GM19467 (cell line): Measurements from ENCODE around the gene VSIG2.
A peak's percentile ranks its signal among the peaks of the same experiment; 100 is the strongest.
"Not testable (repeated sequence)": the region's sequence is repeated elsewhere in the genome, so short reads cannot be mapped to it uniquely, and the experiment has no call there.

Source experiments
- ATAC-seq: cut with Tn5 transposase; IDR thresholded peaks from one replicate; pipeline ENCODE4 v1.9.1; 2021; ENCODE audit warnings: mild to moderate bottlenecking, moderate library complexity; ENCODE audit not compliant: unreplicated experiment

The VSIG2 gene

GRCh38 chr11:124751741-124752470 lies at the start of gene VSIG2:
VSIG2 (minus strand) TSS chr11:124752255; CDS start chr11:124752137, 118 bp downstream.
- ATAC-seq, result no peak

- ATAC-seq, result no peak
Observed at GRCh38 chr11:124801014-124801413, 49.0 kb upstream of the VSIG2 start.

DNA sequence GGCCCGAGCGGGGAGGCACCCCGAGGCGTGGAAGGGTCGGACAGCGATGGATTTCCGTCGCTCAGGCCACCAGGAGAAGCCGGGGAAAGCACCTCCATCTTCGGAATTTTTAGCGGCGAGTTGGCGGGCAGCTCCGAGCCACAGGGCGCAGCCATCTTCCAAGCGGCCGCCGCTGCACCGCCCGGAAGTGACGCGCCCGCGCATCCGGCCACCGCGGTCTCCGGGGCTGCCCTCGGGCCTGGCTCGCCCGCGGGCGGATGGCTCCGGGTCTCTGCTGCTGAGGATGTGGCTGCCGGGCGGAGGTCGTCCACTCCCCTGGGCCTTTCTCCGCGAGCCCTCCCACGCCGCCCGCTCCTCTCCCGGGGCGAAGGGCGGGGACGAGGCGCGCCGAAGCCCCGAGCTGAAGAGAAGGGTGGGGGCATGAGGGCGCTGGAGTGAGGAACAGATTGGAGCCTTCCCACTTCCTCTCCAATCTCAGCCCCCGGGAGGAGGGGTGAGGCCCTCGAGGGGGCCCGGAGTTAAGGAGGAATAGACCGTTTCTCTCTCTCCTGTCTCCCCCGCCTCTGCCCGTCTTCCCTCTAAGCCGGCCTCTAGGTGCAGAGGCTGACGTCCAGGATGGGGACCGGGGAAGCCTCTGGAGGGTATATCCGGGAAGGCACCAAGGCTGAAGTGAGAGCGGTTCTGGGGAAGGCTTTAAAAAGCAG lies 48.3 kb upstream of the VSIG2 start, which contains the start of gene MSANTD2:
MSANTD2 (minus strand) TSS at position 181 of the 704 bp plus-strand sequence; CDS start at position 155, 26 bp downstream.
- peak; percentile 84 for ATAC-seq

- peak; percentile 35 for ATAC-seq
Observed at GRCh38 chr11:124799348-124800225, 47.5 kb upstream of the VSIG2 start.

GRCh38 chr11:124798991-124799347 lies 46.9 kb upstream of the VSIG2 start:
- ATAC-seq, result peak; percentile 18

DNA sequence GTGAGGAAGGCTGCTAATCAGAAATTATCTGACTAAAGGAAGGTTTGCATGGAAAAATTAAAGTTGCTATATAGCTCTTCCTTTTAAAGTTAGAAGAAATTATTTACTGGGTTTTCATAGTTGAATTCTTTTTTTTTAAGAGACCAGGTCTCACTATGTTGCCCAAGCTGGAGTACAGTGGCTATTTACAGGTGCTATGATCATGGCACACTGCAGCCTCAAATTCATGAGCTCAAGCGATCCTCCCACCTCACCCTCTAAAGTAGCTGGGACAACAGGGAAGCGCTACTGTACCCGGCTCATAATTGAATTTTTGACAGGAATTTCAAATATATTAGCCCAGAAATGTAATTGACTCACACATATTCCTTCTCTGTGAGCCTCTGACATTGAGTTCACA lies 44.3 kb upstream of the VSIG2 start:
- ATAC-seq, result no peak

GRCh38 chr11:124793466-124794278 lies 41.6 kb upstream of the VSIG2 start:
- no peak for ATAC-seq

DNA sequence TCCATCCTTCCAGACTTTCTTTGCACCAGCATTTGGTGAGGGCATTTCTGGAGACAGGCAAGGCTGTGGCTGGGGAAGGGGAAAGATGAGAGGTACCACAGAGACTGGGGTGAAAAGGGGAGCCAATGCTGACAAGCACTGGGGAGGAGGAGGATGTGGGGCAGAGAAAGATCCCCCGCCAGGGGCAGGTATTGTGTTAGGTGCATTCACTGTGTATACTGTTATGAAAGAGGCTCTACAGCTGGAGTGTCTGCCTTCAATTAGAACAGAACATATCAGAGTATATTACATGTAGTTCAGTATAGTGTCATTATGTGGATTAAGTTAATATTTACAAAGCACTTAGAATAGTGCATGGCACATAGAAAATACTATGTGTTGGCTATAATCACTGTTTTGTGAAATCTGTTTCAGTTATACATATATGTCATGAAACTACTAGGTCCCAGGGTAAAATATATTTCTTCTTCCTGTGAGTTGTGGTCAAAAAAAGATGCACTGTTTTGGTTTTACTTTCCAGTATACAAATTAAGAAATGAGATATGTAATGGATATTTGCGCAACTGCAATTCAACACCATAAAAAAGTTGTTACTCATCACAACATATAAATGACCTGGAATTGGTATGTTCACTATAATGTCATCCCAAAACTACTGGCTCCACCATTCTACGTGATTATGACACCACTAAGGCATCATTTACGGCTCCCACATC lies 39.7 kb upstream of the VSIG2 start:
- ATAC-seq, result peak; percentile 58

- no peak for ATAC-seq
Observed at GRCh38 chr11:124788521-124788920, 36.5 kb upstream of the VSIG2 start.

DNA sequence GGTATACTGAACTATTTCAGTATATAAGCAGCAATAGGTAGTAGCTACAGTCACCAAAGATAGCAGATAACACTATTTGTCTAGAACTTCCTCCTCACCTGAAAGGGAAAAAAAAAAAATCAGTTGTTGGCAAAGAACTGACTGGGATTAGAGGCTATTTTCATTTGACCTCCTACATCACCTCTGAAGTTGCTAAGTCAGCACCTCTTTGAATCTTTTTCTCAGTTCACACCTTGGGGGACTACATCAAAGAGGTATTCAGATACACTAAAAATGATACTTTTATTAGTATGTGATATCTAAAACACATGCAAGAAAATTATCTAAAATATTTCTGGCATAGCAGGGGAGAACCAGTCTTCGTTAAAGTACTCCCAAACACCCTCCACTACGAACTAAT lies 32.0 kb upstream of the VSIG2 start:
- ATAC-seq, result no peak

GRCh38 chr11:124783002-124783401 lies 30.9 kb upstream of the VSIG2 start:
- no peak for ATAC-seq

DNA sequence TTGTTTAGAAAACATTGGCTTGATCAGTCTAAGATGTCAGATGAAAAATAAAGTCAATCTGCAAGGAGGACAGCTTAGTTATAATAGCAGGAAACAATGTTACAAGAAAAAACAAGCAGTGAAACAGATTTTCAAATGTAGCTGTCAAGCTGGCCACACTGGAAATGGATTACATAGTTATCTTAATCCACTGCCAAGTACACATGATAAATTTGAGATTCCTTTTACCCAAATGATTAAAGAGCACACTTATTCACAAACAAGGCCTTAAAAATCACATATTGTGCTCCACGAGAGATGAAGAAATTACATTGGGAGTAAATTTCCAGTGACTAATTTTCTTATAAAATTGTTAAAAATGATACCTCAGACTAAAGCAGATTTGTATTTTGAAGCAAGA lies 27.5 kb upstream of the VSIG2 start:
- ATAC-seq, result no peak

DNA sequence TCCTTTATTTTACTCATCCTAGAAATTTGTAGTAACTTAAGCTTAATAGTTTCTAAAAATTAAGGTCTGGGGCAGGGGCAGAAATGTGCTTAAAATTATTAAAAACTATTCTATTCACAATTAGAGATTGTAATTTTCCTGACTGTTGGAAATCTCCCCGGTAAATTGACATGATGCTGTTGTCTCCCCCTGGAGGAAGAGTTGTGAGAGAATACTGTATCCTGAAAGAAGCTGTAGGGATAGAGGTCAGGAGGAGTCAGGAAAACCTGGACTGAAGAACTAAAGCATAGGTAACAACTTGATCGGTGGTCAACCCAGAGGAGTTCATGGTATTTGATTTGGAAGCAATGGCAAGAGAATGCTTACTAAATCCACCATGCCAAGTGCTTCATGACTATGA lies 26.2 kb upstream of the VSIG2 start:
- no peak for ATAC-seq

GRCh38 chr11:124776865-124777645 lies 25.0 kb upstream of the VSIG2 start:
- ATAC-seq, result no peak

DNA sequence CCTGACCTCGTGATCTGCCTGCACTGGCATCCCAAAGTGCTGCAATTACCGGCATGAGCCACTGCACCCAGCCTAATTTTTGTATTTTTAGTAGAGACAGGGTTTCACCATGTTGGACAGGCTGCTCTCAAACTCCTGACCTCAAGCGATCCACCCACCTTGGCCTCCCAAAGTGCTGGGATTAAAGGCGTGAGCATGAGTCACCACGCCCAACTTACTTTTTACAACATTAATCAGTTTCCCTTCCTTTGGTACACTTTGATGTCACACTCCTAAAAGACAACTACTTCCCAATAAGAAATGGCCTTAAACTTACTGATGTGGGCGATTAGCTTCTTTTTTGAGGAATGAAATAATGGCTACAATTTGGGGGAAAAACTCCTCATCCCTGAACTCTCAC lies 18.9 kb upstream of the VSIG2 start:
- ATAC-seq, result not testable (repeated sequence)

DNA sequence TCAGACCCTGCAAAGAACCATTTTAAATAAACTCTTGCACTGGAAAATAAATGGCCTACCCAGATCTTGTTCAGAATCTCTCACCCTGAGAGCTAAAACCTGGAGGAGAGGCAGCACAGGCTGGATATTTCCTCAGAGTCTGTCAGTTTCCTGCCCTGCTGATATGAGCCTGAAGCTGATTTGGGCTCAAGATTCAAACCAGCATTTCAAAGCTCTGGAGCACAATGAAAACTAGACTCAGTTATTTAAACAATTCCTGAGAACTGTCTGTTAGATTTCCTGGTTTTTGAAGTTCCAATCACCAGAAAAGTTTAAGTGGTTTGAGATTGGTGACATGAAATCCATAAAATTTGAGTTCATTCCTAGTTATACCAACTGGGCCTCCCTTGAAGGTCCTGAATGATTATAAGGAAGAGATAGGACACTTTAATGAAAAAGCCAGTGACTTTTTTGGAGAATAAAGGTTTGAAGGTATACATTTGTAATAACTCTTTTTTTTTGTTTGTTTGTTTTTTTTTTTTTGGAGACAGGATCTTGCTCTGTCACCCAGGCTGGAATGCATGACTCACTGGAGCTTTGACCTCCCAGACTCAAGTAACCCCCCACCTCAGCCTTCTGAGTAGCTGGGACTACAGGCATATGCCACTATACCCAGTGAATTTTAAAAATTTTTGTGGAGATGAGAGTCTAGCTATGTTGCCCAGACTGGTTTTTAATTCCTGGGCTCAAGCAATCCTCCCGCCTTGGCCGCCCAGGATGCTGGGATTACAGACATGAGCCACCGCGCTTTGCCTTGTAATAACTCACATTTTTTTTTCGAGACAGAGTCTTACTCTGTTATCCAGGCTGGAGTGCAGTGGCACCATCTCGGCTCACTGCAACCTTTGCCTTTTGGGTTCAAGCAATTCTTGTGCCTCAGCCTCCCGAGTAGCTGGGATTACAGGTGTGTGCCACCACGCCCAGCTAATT lies 18.0 kb upstream of the VSIG2 start:
- ATAC-seq, result no peak

DNA sequence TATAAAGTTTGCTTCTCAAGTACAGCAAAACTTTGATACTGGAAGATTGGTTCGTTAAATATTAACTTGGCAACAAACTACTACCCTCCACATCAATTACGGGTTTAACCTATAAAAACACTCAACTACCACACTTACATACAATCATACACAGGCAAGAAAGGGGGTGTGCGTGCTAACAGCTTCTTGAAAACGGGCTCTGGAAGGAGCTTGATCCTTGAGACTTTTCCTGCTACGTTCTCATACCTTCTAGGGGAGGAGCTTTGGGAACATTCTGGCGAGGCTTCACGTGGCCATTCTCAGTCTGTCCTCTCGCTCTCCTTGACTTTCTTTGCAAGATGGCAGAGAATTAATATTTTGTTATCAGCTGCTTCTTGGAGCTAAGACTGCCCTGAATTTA lies 16.9 kb upstream of the VSIG2 start:
- no peak for ATAC-seq

GRCh38 chr11:124766156-124766555 lies 14.1 kb upstream of the VSIG2 start:
- ATAC-seq, result no peak
